Measurements from ENCODE around the gene KAT7.

KAT7 gene

DNA sequence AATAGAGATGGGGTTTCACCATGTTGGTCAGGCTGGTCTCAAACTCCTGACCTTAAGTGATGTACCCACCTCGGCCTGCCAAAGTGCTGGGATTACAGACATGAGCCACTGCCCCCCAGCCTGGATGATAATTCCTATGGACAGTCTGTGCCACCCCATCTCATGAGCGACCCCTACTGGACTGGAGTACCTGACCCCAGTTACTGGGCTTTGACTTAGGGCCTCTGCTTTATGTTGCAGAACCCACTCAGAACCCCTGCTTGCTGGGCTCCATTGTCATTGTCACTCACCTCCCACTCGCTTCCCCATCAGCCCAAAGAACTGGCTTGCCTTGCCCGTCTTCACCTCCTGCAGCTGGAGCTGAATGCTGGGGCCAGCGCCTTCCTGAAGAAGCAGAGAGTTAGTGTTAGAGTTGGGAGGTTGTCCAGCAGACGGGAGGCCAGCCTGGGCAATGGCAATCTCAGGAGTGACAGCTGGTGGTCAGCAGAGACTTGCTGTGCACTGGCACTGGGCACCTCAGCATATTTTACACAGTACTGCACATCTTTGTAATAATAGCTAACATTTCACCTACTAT, 55.4 kb downstream of the KAT7 start:
- peak in 1 of 2 donors; percentile 45 for DNase-seq

DNA sequence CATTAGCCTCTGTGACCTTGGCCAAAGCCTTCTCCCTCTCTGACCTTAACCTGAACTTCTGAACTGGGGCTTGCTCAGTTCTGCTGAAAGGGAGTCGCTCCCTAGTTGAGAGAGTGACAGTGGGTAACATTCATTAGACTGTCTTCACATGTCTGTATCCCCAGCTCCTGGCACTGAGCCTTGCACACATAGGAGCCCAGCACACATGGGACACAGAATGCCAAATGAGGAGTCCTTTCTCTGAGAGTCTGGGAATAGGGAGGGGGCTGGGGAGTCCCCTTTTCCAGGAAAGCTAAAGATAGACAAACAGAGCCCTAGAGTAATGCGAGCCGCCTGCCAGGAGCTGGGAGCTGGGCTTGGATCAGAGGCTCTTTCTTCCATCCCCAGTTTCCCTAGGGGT, 56.8 kb downstream of the KAT7 start:
- DNase-seq = no peak

- no peak for DNase-seq
Observed at GRCh38 chr17:49846938-49847712, 58.6 kb downstream of the KAT7 start.

- no peak for DNase-seq
Observed at GRCh38 chr17:49848019-49848473, 59.6 kb downstream of the KAT7 start, which contains the start of gene TAC4. Gene TAC4 (minus strand): TSS chr17:49848069. CDS start chr17:49848017, 52 bp downstream.

- DNase-seq = no peak
Observed at GRCh38 chr17:49848739-49849138, 60.3 kb downstream of the KAT7 start.

DNA sequence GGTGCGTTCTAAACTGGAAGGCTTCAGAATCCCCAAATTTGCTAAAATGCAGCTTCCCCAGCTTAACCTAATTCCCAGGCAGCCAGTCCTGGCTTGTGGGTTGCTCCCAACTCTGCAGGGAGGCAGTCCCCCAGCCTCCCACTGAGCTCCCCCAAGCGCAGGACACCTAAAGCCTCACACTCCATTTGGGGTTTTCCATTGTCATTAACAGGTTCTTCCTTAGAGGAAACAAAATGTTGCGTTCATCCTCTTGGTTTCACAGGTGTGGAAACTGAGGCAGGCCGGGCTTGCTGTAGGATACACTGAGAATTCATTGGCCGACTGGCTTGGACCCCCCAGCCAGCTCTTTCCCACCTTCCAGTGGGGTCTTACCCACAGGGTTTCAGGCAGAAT, 61.7 kb downstream of the KAT7 start:
- no peak for DNase-seq

GRCh38 chr17:49850772-49851386, 62.4 kb downstream of the KAT7 start:
- peak in 1 of 2 donors; percentile 21 for DNase-seq

DNA sequence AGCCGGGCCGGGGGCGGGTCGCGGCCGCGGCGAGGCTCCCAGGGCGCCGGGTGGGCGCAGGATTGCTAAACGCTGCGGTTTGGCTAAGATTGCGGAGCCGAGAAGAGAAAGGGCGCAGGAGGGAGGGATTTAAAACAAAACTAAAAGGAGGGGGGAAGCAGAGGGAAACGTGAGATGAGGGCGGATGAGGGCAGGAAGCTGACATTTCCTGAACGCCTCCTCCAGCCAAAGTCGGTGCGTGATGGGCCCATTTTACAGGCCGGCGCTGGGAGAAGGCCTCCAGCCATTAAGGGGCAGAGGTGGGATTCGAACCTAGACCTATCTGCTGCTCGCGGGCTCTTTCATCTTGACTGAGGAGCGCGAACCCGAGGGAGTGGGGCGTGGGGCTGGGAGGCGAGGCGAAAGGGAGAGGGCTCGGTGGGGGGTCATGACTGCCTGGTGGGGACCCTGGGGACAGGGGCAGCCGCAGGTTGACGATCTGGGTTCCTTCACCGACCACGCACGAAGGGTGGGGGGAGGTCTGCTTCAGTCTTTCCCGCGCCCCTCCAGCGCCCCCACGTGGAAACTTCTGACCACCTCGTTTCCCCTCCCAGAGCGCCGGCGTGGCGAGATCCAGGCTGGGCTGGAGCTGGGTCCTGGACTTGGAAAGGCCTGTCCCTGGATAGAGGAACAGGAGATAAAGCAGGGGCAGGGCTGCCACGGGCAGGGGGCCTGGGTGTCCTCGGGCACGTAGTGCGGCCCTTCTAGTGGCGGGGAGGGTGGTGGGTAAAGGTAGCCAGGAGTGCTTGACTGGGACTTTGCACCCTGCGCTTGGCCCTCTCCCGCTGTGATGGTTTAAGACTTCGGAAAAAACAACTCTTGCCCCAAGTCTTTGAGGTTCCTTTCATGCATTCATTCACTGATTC, 63.2 kb downstream of the KAT7 start:
- DNase-seq = peak; percentile 70 to 74

GRCh38 chr17:49853470-49854015, 65.1 kb downstream of the KAT7 start:
- no peak for DNase-seq

DNA sequence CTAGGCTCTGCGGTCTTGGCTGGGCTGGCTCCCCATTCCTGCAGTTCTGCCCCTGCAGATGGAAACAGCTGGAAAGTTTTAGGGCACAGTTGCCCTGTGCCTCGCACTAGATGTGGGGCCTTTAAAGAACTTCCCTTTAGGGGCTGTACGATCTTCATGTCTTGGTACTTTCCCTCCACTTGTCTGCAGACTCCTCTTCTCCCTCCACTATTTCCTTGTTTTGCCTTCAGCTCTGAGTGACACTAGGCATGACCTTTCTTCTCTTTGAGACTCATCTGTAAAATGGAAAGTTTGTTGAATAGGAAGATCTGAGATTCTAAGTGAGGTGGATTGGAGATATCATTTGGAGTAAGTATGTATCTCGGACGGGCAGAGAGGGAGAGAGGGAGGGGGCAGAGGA, 65.6 kb downstream of the KAT7 start:
- no peak for DNase-seq

DNA sequence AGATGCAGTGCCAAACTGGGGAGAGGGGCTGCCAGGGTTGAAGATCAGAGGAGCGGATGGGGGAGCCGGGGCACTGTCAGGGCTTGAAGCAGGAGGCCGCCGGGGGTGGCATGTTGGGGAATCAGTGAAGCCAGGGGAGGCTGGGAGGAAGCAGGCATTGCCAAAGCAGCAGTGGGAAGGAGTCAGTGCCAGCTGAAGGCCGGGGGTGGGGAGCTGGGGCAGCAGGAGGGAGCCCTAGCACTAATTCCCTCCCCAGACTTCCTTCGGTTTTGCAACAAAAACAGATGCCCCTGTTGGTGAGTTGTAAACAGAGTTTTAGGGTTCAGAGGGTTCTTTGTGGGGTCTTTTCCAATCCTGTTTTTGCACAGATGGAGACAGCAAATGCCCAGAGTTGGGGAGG, 70.3 kb downstream of the KAT7 start:
- DNase-seq = no peak

- no peak for DNase-seq
Observed at GRCh38 chr17:49859991-49860953, 71.8 kb downstream of the KAT7 start.

DNA sequence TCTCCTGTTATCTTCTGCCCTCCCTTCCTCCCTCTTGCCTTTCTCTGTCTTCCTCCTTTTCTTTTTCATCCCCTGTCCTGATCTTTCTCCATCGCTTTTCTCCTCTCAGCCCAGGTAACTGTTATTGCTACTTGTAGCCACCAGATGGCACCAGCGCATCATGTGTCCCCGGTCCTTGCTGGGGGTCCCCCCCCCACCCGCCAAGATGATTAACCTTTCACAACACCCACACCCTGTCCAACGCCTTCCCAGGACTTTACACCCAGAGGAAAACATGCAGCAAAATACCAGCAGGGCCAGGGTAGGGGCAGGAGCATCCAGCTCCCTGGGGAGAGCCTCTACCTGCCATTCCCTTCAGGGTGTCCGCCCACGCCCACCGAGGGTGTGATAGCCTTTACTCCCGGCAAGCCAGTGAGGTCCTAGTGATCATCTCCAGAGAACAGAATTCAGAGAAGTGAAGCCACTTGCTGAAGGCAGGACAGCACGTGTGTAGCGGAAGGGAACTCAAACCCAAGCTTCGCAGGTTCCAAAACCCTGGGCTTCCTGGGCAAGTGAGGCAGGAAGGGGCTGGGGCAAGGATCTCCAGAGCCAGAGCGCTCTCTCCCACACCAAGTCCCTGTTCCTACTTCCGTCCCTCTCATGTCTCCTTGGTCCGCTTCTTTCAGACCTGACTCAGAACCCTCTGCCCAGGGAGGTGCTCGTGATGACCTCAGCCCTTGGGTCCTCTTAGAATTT, 72.8 kb downstream of the KAT7 start:
- peak; percentile 60 to 66 for DNase-seq

DNA sequence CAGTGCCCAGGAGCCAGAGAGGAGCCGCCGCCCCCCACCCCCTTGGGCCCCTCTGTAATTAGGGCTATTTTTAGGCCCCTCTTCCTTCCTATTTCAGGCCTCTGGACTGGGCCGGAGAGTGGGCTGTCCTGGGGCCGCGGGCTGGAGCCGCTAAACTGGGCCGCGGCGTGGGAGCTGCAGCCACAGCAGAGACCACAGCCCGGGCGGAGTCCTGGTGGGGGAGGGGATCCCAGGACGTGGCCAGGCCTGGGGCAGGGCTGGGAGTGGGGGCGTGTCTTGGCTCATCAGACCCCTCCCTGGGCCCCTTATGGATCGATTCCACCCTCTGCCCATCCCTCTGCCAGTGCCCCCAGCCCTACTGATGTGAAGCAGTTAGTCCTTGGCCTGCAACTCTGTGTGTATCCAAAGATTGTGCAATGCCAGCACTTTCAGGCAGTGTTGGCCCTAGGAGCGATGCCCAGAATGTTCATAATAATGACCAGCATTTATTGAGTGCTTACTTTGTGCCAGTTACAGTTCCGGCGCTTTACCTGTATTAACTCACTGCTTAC, 74.4 kb downstream of the KAT7 start:
- no peak for DNase-seq

GRCh38 chr17:49866019-49866380, 77.5 kb downstream of the KAT7 start:
- DNase-seq = no peak

- DNase-seq = no peak
Observed at GRCh38 chr17:49866882-49867413, 78.5 kb downstream of the KAT7 start.

DNA sequence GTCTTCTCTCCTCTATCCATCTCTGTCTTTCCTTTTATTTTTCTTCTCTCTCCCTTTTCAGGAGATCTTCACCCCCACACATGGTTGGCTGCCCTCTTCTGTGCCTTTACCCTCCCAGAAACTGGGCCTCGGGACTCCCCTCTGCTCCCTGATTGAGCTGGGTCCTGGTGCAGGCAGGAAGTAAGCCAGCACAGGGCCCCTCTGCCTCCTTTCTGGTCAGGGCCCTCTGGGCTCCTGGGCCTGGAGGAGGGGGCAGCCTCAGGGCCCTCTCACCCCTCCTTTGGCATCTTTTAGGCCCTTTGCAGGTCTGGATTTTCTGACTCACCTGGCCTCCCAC, 80.5 kb downstream of the KAT7 start:
- DNase-seq = no peak

DNA sequence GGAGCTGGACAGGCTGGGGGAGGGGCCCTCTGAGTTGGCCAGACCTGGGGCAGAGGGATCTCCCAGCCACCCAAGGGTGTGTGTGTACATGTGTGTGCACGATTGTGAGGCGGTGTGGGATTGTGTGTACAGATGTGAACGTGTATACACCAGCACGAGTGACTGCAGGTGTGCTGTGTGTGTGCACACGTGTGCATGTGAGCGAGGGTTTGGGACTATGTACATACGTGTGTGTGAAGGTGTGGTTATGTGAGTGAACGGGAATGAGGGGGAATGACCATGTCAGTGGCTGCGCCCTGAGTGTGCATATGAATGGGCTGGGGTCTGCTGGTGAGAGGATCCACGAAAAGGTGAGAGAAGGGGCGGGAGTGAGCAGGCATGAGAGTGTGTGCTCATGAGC, 81.8 kb downstream of the KAT7 start:
- DNase-seq = no peak

- no peak for DNase-seq
Observed at GRCh38 chr17:49871211-49871610, 82.7 kb downstream of the KAT7 start.

DNA sequence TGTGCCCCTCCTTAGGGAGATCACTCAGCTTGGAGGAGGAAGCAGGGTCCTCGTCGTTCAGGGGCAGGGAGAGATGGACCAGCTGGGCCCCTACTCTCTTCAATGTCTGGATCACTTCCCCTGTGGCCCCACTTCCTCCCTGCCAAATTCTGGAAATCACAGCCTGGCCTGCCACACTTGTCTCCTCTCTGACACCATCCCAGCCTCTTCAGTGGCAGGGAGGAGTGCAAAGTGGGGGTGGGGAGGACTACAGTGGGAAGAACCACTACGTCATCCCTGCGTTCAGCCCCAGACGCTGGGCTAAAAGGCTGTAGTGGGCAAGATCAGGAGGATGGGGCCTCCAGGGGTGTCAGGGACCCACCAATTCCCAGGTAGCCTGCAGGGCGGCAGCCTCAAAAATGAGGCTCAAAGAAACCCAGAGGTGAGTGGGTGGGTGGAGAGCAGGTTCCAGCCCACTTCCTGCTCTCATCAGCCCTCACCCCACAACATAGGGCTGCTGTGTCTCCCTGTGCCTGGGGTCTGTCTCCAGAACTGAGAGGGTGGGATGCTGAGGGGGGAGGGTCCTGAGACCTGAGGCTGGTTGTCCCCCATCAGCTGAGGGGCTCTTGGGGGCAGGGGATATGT, 84.4 kb downstream of the KAT7 start:
- DNase-seq = no peak
